Medulla oblongata (tissue), 1 donor: ENCODE results near the gene SLC35F4.

Experiments
- DNase-seq: peaks from one replicate; pipeline ENCODE4 v3.0.0-alpha.2; 2015; ENCODE audit errors: extremely low spot score

The SLC35F4 gene

DNA sequence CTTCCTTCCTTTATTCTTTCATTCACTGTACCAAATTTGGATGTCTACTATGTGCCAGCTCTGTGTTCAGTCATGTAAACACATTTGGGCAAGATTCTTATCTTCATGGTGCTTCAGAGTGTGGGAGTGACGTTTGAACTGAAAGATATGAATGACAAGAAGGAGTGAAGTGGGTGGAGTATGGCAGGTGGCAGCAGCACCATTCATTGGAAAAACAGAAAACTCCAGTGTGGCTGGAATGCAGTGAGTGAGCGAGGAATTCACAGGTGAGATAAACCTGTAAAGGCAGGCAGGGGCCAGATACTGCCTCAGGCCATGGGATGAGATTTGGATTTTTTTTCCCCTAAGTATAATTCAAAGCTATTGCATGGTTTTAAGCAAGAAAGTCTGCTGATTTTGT lies 231.6 kb downstream of the SLC35F4 start:
- no peak for DNase-seq

DNA sequence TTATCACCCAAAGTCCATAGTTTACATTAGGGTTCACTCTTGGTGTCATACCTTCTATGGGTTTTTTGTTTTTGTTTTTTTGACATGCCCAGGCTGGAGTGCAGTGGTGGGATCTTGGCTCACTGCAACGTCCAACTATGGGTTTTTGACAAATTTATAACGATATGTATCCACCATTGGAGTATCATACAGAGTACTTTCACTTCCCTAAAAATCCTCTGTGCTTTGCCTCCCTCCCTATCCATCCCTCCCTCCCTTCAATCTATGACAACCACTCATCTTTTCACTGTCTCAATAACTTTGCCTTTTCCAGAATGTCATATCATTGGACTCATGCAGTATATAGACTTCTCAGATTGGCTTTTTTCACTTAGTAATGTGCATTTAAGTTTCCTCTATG lies 233.2 kb downstream of the SLC35F4 start:
- no peak for DNase-seq

DNA sequence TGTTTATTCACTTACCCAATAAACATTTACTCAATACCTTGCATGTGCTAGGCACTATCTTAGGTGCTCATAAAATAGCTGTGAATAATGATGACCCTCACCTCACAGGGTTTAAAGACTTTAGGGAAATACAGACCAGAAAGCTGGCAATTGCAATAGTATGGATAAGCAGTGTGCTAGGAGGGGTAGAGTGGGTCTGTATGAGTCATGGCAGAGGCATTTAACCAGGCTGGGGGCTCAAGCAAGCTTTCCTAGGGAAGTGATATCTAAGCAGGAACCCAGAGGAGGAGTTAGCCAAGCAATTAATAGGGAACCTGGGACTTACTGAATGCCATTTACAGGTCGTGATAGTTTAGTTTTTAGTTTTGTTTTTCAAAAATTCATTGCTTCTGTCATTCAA lies 248.4 kb downstream of the SLC35F4 start:
- DNase-seq = no peak

DNA sequence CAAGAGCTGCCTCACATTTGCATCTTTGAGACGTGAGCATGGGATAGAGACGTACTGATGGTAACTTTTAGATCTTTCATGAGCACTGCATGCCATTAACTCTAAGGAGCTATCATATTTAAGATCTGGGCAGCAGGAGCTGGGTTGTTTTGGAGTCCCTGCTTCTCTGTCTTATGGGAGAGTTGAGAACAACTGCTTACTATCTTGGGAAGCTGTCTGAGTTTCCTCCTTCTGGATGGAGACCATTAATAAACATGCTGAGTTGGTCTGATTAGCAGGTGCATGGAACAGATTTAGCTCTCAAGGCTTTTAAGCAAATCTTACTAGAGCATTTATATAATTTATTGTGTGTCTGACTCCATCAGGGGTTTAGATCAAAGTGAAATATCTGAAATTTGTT lies 252.9 kb downstream of the SLC35F4 start:
- no peak for DNase-seq

DNA sequence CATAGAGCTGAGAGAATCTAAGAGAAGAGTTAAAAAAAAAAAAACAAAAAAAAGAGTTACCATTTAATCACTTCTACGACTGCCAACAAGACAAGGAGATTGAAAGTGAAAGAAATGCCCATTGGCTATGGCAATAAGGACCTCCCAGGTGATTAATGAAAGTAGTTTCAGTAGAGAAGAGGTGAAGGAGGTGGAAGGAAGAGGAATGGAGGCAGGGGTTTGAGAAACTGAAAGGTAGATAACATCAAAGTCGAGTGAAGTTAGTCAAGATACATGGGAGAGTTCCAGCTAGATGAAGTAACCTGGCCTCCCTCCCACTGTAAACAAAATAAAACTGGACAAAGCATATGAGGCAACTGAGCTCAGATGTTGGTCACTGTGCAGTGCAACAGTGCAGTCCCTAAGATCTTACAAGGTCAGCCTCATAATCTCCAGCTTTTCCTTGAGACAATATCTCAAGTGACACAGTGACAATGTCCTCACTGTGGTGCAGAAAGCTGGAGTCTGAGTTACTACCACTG lies 254.3 kb downstream of the SLC35F4 start:
- no peak for DNase-seq

DNA sequence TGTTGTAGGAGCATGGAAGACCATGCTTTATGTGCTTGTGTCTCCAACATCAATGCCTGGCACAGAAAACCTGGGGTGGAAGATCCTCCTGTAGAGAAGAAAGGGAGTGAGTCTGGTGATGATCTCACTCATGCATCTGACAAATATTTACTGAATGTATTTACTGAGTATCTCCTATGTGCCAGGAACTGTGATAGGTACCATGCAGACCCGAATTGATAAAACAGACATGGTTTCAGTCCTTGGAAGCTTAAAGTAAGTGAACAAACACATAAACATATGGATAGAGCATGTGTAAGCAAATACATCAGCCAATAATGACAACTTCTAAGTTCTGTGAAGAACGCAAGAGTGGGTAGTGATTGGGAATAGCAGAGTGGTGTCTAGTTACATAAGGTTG lies 255.3 kb downstream of the SLC35F4 start:
- DNase-seq = no peak

DNA sequence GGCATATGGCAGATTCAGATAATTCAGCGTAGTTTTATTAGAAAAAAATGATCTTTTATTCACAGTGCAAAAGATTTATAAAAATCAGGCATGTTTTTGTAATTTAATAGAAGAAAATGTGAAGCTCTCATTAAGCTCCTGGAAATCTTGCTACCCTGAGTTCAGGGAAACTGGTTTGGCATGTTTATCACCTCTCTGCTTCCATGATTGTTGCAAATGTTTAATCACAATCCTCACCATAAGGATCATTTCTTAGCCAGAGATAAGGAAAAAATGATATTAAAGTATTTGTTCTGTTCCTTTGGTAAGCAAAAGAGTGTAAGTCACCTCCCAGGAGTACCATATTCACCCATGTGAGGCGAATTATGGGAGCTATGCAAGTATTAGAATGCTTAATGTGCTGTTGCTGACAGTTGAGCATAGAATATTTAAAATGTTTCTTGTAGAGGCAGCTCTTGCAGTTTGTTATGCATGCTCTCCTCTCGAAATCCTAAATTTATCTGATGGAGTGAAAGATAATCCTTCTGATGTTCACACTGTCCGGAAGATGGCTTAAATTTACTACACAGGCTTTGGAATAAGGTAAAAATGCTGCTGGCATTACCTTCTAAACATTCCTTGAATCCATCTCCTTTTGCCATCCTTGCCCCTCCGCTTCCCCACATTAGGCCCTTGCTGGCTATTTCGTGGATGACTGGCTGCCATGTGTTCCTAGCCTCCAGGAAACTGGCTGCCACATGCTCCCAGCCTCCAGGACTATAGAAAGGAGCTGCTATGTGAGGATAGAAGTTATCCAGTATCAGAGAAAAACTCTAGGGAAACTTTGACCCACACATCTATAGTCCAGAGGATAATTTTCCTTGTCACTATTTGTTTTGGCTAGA lies 256.5 kb downstream of the SLC35F4 start:
- DNase-seq = no peak

DNA sequence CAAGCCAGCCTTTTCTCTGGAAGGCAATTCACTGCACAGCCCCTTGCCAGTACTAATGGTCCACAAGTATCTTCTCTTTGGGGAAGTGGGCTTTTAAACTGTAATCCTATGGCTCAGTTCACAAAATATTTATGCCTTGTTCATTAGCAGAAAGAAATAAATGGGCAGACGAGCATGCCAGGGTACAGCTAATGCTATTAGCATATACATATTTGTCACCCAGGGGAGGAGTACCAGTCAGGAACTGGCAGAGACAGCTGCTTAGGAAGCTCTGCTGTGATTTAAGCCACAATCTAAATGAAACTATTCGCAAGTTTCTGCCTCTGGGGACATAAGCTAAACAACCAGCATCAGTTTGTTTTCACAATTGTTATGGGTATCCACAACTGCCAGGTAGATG lies 258.8 kb downstream of the SLC35F4 start:
- DNase-seq = no peak

DNA sequence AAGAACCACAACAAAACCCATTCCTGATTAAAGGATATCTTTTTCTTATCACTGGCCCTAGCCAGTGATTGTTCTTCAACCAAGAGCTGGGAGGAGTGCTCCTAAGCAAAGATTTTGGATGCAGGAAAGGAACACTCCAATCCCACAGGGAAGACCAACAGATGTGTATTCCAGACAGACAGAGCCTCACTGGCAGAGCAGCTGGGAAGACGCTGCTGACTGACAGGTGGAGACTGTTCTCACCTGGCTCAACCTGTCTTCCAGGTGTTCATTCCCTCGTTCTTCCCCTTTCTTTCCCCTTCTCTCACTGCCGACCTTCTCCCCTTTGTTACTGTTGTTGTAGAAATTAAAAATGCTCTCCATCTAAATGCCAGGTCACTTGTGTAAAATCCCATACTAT lies 282.5 kb downstream of the SLC35F4 start:
- DNase-seq = no peak

DNA sequence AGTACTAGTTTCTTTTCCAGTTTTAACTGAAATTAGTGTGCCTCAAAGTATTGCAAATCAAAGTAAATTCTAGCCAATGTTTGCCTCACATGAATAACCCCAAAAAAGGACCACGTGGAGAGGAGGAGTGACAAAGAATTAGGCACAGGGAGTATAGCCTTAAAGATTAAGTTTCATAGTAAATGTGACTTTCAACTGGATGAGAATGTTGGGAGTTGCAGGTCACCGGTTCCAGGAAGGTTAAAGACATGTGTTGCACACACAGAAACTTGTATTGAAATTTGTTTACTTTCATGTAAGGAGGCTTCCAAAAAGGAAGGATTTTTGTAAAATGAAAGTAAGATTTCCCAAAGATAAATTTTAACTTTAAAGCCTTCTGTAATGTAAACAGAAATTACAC lies 283.1 kb downstream of the SLC35F4 start:
- no peak for DNase-seq

DNA sequence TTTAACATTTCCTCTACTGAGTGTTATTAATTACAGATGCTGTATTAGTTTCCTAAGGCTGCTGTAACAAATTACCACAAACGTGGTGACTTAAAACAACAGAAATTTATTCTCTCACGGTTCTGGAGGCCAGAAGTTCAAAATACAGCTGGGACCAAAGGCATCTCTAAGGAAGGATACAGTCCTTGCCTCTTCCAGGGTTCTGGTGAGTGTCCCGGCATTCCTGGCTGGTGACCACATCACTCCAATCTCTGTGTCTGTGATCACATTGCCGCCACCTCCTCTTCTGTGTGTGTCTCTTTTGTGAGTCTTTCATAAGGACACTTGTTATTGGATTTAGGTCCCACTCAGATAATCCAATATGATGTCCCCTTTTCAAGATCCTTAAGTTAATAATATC lies 287.1 kb downstream of the SLC35F4 start:
- DNase-seq = no peak

DNA sequence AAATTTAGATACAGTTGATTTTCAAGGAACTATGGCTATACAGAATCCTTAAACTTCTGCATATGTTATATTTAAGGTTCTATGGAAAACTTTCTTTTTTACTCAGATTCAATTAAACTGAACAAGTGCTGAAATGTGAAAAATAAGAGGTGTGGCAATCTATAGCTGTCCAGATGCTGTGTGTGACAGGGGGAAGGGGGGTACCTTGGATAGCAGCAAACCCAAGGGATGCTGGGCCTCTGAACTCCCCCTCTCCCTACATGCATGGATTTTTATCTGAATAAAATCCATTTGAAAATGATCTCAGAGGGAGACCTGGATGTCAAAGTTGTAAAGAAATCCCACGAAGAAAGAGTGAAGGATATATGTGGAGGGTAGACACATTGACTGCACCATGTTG lies 289.4 kb downstream of the SLC35F4 start:
- no peak for DNase-seq

DNA sequence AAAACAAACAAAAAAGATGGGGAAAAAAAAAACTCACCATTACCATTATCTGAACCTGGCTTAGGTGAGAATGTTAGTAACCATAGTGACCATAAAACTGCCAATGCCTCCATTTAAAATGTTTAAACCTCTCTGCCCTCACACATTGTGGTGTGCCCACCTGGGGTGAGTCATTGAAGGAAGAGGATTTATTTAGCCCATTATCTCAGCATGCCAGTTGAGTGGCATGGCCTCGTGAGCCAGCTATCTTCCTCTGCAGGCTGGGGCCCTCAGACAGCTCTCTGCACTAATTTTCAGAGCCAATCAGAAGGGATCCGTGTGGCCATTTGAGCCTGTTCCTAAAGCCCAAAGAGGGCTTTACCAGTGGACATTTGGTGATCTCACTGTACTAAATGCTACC lies 290.4 kb downstream of the SLC35F4 start:
- no peak for DNase-seq

DNA sequence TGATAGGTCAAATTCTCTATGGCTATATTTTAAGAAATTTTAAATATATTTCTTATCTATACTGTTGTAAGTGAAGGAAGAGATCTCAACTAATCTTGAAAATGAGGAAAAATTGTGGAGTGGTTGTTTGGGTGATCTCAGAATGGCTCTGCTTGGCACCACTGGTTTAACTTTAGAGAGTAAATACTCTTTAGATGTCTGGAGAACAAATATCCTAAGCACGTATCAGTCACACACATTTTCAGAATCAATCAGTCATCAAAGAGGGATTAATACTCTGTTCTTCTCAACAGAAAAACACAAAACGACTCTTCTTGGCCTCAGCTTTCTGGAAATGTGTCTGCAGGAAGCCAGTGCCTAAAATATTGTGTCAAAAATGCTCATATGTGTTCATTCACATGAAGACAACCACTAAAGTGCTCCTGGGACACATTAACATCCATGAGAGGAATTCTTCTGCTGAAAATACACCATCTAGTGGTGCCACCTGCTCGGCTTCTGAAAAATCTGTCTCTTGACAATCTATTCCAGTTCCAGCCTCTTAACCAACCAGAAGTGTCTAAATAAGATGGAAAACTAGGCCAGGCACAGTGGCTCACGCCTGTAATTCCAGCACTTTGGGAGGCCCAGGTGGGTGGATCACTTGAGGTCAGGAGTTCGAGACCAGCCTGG lies 291.1 kb downstream of the SLC35F4 start:
- DNase-seq = no peak

DNA sequence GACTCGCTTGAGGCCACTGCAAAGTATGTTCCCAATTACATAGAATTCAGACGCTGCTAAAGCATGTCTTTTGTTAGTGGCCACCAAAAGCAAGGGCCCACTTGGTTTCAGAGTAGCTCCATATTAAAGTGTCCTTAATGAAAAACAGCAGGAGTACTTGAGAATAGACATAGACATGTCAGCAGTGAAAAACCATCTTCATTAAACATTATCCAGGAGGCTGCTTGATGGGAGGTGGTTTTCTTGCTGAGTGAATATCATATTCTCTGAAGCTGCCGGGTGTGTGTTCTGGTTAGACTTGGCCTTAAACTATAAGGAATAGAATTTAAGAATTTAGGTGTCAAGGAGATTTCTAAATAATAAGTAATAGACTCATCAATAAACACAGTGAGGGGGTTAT lies 292.7 kb downstream of the SLC35F4 start:
- no peak for DNase-seq

DNA sequence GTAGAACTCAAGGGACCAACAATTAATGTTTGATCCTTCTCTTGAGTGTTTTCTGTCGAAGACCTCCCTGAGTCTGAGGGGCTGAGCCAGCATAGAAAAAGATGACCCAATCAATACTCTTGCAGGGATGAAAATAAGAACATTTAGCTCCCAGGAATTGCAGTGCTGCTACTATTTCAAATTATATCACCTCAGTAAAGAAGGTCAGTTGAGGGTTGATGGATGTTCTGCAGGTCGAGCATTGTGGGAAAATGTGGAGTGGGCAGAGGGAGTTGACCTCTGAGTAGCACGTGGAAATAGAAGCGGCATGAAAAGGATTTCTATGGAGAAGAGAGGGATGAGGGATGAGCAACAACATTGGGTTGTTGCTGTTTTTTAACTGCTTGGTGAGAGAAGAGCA lies 297.3 kb downstream of the SLC35F4 start:
- no peak for DNase-seq

DNA sequence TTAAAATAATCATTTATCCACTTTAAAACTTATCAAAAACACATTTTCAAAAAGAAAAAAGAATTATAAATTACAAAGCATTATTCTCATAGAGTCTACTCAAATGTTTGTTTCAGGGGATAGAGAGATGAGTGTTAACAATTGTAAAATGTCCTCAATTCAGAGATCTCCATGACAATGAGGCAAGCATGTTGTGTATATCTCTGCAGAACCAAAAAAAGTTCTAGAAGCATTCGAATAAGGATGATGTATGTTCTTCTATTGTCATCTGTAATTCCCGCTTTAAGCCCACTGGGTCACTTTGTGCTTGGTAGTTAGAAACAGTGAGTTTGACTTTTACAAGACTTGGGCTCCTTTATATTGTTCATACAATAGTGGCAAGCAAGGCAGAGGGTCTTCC lies 298.7 kb downstream of the SLC35F4 start:
- no peak for DNase-seq

DNA sequence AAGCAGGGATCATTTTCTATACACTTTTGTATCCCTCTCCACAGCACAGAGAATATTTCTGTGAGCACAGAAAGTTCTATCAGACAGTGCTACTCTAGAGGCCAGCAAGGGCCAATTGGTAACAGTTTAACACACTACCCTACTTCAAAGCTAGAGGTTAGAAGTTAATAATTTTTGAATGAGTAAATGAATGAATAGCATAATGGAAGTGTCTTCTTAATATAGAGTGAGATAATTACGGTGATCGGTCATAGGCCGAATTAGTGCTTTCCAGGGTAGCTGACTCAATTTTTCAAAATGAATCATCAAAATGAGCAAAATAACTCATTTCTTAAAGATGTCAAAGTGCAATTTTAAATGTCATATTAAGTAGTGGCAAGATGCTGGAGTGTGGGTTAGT lies 305.2 kb downstream of the SLC35F4 start:
- no peak for DNase-seq

DNA sequence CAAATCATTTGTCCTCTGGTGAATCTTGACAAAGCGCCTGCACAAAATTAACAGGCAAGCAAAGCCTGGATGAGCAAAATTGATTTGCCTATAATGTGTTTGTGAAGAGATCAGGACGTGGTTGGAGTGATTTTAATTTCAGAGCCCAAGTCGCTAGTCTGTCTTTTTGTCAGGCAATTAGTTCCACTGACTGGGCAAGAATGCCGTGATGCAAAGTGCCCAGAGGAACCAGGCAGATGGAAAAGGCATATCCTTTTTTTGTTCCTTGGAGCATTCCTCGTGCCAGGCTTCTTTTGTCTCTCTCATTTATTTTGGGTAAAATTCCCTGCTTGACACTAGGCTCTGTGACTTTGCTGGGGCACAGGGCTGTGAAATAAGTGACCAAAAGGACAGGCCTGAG lies 306.3 kb downstream of the SLC35F4 start:
- peak; percentile 33 for DNase-seq

DNA sequence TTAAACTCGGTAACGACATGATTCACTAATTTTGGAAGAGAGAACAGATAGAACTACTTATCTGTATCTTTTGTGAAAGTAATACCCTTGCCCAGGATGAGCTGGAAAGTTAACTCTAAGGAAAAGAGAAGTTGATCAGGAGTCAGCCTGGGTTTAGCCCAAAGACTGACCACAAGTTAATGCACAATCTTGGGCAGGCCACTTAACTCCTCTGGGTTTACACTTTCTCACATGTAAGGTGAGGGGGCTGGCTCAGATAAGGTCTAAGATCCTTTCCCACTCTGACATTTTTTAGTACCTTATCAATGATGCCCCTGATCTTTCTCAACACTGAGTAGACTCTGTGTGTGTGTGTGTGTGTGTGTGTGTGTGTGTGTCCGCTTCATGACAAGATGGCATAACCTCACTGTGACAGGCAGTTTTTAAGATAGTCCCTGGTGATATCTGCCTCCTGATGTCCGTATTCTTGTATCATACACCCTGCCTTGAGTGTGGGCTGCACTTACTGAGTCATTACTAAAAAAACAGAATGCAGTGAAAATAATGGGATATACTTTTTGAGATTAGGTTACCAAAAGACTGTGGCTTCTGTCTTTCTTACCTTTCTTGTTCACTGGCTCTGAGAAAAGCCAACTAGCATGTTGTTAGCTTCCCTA lies 316.0 kb downstream of the SLC35F4 start:
- no peak for DNase-seq

DNA sequence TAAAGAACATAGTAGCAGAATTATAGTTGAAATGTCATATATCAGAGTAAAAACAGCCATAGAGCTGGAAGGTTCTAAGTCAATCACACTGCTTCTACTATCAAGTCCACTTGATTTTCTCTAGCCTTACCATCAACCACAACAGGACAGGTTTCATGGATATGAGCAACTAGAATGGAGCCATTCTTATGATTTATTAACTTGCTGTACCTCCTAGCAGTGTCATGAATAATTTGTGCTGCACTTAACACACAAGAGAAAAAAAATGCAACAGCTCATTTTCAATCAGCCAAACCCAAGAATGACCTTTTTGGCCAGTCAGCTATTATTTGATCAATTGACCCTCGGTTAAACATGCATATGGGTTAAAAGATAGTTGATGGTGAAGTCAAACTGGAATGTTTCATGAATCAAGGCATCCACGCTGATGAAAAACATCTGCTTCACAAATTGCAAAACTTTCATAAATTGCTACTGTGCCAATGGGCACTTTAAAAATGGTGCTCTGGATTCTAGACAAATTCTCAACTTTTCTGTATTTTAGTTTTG lies 316.8 kb downstream of the SLC35F4 start:
- DNase-seq = no peak

DNA sequence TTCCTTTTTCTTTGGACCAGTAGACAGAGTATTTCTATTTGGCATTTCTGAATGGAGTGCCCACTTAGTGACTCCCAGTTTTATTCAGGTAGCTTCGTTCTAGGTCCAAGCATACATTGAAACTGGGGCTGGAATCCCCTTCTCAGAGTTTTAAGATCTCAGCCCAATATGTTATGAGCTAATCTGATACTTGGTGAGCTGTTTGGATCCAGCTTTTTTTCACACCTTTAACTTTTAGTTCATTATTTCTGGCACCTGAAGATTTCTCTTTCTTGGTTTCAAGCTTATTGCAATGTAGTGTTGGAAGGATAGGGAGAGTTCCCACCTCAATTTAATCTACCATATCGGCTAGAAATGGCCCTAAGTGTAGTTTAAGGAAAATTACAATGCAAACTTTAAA lies 318.8 kb downstream of the SLC35F4 start:
- no peak for DNase-seq
